ENCODE results near the gene TDRD1.

The TDRD1 gene

DNA sequence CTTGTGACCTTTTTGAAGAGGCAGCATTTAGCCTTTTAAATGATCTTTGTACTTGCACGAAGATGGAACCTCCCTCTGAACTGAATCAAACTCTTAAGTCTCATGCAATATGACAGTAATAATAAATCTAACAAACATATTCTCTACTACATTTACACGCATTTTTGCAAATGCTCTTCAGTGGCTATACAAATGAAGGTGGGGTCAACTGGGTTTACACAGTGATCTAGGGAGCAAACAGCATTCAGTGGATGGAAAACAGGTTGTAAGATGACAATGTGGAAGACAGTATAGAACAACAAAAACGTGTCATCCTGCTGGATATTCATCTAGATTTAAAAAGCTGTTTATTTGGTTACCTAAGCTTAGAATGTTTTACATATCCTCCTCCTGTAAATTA lies 12.7 kb upstream of the TDRD1 start:
- H3K4me3 ChIP-seq (ENCODE audit: control insufficient read depth, low read depth, low read length) = no peak overlapping the region
- DNase-seq (ENCODE audit: low read depth) = no peak
- TF ChIP-seq, protein P1, sequence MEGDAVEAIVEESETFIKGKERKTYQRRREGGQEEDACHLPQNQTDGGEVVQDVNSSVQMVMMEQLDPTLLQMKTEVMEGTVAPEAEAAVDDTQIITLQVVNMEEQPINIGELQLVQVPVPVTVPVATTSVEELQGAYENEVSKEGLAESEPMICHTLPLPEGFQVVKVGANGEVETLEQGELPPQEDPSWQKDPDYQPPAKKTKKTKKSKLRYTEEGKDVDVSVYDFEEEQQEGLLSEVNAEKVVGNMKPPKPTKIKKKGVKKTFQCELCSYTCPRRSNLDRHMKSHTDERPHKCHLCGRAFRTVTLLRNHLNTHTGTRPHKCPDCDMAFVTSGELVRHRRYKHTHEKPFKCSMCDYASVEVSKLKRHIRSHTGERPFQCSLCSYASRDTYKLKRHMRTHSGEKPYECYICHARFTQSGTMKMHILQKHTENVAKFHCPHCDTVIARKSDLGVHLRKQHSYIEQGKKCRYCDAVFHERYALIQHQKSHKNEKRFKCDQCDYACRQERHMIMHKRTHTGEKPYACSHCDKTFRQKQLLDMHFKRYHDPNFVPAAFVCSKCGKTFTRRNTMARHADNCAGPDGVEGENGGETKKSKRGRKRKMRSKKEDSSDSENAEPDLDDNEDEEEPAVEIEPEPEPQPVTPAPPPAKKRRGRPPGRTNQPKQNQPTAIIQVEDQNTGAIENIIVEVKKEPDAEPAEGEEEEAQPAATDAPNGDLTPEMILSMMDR (IDR thresholded peaks at IDR 0.05; ENCODE audit: control insufficient read depth, insufficient read depth, low read depth, low read length, missing control alignments) = no peak

DNA sequence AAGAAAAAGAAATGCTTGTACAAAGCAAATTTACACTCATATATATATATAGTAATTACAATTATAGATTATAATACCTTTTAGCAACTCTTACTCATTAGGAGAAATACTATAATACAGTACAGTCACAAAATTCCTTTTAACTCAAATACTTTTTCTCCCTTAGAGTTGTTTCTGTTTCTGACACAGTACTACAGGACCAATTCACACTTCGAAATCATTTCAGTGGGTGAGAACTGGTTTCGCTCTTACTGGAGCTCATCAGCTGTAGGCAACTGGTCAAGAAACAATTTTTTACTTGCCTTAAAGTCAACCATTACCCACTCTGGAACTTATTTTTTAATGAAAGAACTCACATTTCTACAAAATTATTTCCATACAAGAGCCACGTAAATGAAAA lies 11.2 kb upstream of the TDRD1 start:
- no peak for DNase-seq (ENCODE audit: low read depth)
- H3K4me3 ChIP-seq (ENCODE audit: control insufficient read depth, low read depth, low read length) = no peak overlapping the region
- TF ChIP-seq, protein P1 (IDR thresholded peaks at IDR 0.05; ENCODE audit: control insufficient read depth, insufficient read depth, low read depth, low read length, missing control alignments) = no peak

DNA sequence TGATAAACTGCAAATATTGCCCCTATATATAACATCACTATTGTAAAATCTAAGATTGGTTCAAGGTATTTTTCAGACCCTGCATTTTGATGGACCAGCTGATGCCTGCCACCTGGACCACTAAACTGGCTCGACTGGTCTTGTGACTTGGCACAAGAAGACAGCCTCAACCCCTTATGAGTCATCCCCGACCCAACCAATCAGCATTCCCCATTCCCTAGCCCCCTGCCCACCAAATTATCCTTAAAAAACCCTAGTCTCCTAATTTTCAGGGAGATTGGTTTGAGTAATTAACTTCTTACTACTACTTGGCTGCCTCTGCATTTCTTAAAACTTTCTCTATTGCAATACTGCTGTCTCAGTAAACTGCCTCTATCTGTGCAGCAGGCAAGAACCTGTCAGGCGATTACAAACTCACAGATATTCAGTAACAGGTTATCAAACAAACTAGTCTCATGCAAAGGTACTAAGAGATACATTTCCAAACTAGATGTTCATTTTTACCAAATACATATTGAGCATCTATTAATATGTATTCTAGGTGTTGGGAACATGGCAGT lies 10.6 kb upstream of the TDRD1 start:
- H3K4me3 ChIP-seq (ENCODE audit: control insufficient read depth, low read depth, low read length) = no peak overlapping the region
- DNase-seq (ENCODE audit: low read depth) = no peak
- TF ChIP-seq, protein P1 (IDR thresholded peaks at IDR 0.05; ENCODE audit: control insufficient read depth, insufficient read depth, low read depth, low read length, missing control alignments) = no peak

DNA sequence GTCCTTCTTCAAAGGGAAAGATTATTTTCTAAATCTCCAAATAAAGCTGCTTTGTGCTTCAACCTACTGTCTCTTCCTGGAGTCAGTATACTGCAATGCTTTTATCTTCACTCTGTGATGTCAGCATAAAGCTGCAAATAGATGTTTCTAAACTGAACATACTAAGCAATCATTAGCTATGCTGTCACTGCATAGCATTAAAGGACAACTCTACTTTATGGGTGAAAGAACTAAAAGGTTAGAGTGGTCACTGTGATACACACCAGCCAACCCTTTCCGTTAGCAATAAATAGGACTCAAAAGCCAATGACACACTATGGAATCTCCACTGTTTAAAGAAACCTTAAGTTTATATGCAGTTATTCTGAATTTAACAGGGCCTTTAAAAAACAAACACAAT lies 6.9 kb upstream of the TDRD1 start:
- H3K4me3 ChIP-seq (ENCODE audit: control insufficient read depth, low read depth, low read length) = no peak overlapping the region
- TF ChIP-seq, protein P1 (IDR thresholded peaks at IDR 0.05; ENCODE audit: control insufficient read depth, insufficient read depth, low read depth, low read length, missing control alignments) = no peak
- no peak for DNase-seq (ENCODE audit: low read depth)

DNA sequence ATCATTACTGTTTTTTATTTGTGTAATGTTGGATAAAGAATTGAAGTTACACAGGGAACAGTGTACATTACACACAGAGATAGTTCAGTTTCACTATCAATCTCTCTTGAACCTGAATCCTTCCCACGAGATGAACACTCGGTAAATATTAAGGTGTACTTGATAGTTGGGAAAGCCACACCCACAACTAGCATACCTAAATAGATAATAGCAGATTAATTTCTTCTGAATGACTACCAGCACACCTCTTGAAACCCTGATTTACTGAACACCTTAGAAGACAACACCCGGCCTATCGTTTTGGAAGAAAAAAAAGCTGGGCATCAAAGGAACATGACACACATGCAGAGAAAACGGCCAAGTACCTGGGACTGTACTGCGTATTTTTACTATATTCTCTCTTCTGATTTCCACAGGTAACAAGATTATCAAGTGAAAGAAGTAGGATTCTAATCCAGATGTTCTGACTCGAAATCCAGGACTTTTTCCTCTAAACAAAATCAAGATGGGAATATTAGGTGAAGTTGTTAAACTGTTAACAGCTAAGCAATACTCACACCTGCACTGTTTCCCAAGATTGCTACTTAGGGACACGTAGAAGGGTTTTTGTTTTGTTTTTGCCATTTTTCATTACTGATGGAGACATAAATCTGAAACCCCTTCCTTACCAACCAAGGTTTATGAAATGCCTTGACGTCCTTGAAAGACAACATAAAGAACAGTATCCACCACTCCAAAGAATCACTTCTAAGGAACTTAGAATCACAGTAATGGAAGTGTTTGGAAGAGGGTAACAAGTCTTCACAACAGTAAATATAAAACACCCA lies 6.2 kb upstream of the TDRD1 start:
- TF ChIP-seq, protein P1 (IDR thresholded peaks at IDR 0.05; ENCODE audit: control insufficient read depth, insufficient read depth, low read depth, low read length, missing control alignments) = no peak
- peak overlapping the region; percentile 96 for H3K4me3 ChIP-seq (ENCODE audit: control insufficient read depth, low read depth, low read length)
- no peak for DNase-seq (ENCODE audit: low read depth)

DNA sequence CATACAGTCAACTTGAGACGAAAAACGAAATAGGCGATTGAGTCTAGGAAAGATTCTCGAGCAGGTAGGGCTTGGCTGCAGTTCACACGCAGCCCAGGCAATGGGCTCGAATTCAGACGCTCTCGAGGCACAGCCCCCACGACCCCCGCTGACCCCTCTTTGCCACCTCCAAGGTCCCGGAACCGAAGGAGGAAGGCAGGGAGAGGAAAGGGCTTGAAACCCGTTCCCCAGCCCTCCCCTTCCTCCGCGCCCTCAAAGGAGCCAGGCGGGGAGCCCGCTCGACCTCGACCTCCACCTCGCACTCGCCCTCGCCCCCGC lies 5.6 kb upstream of the TDRD1 start:
- TF ChIP-seq, protein P1 (IDR thresholded peaks at IDR 0.05; ENCODE audit: control insufficient read depth, insufficient read depth, low read depth, low read length, missing control alignments) = no peak
- H3K4me3 ChIP-seq (ENCODE audit: control insufficient read depth, low read depth, low read length) = peak overlapping the region; percentile 96
- no peak for DNase-seq (ENCODE audit: low read depth)

Data from AG09309 (cell line).